ENCODE measurements around the gene GOLGA3.

DNA sequence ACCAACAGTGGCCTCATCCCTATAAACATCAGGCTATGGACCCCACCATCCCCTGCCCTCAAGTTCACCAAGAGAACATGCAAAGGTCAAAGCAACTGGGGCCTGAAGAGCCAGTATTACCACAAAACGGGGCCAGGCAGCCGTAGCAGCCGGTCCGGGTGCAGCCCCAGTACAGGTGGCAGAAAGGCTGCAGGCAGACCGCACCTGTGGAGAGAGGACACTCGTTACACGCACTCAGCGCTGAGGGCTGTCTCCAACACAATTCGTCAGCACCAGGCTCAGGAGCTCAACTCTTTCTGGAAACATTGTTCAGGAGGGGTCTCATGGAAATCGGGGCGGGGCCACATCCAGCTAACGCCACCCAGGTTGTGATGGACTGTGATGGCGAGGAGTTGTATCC is 19.9 kb upstream of the GOLGA3 start:
- TF ChIP-seq, protein P1, sequence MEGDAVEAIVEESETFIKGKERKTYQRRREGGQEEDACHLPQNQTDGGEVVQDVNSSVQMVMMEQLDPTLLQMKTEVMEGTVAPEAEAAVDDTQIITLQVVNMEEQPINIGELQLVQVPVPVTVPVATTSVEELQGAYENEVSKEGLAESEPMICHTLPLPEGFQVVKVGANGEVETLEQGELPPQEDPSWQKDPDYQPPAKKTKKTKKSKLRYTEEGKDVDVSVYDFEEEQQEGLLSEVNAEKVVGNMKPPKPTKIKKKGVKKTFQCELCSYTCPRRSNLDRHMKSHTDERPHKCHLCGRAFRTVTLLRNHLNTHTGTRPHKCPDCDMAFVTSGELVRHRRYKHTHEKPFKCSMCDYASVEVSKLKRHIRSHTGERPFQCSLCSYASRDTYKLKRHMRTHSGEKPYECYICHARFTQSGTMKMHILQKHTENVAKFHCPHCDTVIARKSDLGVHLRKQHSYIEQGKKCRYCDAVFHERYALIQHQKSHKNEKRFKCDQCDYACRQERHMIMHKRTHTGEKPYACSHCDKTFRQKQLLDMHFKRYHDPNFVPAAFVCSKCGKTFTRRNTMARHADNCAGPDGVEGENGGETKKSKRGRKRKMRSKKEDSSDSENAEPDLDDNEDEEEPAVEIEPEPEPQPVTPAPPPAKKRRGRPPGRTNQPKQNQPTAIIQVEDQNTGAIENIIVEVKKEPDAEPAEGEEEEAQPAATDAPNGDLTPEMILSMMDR (IDR thresholded peaks at IDR 0.05) = no peak
- TF ChIP-seq POLR2AphosphoS5 (IDR thresholded peaks at IDR 0.05) = no peak
